ENCODE measurements around the gene CYP2F1. TPM values are rescaled to one million over a fixed set of nuclear protein-coding genes. Genes with fewer than 3 reads are reported as not detected.
"Not testable (repeated sequence)": the region's sequence is repeated elsewhere in the genome, so short reads cannot be mapped to it uniquely, and the experiment has no call there.

CYP2F1 gene
- total and polyA plus RNA-seq, 10 of the 15 experiments (the other 5 are each of a cell fraction or from before 2014, with no cell fraction given), result not detected

- no peak overlapping the region for H3K27ac ChIP-seq (ENCODE audit: control insufficient read depth, insufficient read depth)
- no peaks in the 10 kb centered on the region for H3K79me2 ChIP-seq (ENCODE audit: control insufficient read depth, insufficient read depth, low read length)
- in situ Hi-C loops (cut with MboI), result loop anchor here (10.0 kb wide), 1 partner anchor 495 kb away; no protein-coding TSS in a partner anchor
- WGBS (ENCODE audit: insufficient coverage, insufficient replicate concordance, low lambda C conversion rate, missing lambda C conversion rate), result 44% methylated on average over 2 of the region's 2 CpGs
- no peaks in the 10 kb centered on the region for H3K36me3 ChIP-seq (ENCODE audit: control insufficient read depth in 2 of 2, insufficient read depth in 2 of 2, low read length in 1 of 2)
- no TSS peak for BruUV-seq (replicated peaks)
- RAD21 ChIA-PET (ENCODE audit: unreplicated experiment), result no interaction called here
- intact Hi-C loops (cut with micrococcal nuclease; ENCODE audit: unreplicated experiment), result no loop called here
- POLR2A ChIA-PET, result no interaction called here
- H3K9ac ChIP-seq (ENCODE audit: control insufficient read depth, insufficient read depth, low read length), result no peak overlapping the region
- SMC1A ChIA-PET (ENCODE audit: uncharacterized antibody, unreplicated experiment), result no interaction called here
- no peaks in the 10 kb centered on the region for H3K9me3 ChIP-seq (replicated peaks; ENCODE audit: control insufficient read depth, insufficient read depth, low read length)
- no peaks in the 10 kb centered on the region for H4K20me1 ChIP-seq (ENCODE audit: control insufficient read depth, insufficient read depth)
- no peaks in the 10 kb centered on the region for H3K27me3 ChIP-seq (replicated peaks in 1 of 2; ENCODE audit: control insufficient read depth in 2 of 2, insufficient read depth in 2 of 2, low read length in 1 of 2)
- CTCF ChIA-PET, result no interaction called here
- no peak for DNase-seq (ENCODE audit: low read depth, low spot score)
- H2AFZ ChIP-seq (ENCODE audit: control insufficient read depth, low read depth, low read length), result no peak overlapping the region
- no peak for FAIRE-seq
- ATAC-seq, result no peak
- TF ChIP-seq RELA (IDR thresholded peaks at IDR 0.05; ENCODE audit: borderline replicate concordance, partially characterized antibody), result no peak
- no peak for TF ChIP-seq E2F8 (IDR thresholded peaks at IDR 0.05; ENCODE audit: low read depth, partially characterized antibody)
- no peak for TF ChIP-seq TBL1XR1 (IDR thresholded peaks at IDR 0.05; ENCODE audit: low read depth, low read length)
- TF ChIP-seq RBBP5 (conservative IDR thresholded peaks at IDR 0.05), result no peak
- TF ChIP-seq ZBED1 (IDR thresholded peaks at IDR 0.05; ENCODE audit: borderline replicate concordance), result no peak
- no peak for TF ChIP-seq SMARCA5 (IDR thresholded peaks at IDR 0.05)
- TF ChIP-seq ZBTB11 (CRISPR knock-in tag; IDR thresholded peaks at IDR 0.05), result no peak
- TF ChIP-seq EP300 (IDR thresholded peaks at IDR 0.05; ENCODE audit: borderline replicate concordance in 1 of 2, control insufficient read depth in 1 of 2, low read depth in 2 of 2, low read length in 2 of 2), result no peak
- H3K4me2 ChIP-seq (ENCODE audit: control insufficient read depth, insufficient read depth), result no peak overlapping the region
- H3K4me1 ChIP-seq (ENCODE audit: control insufficient read depth, insufficient read depth, low read length), result no peaks in the 10 kb centered on the region
- no peak overlapping the region for H3K4me3 ChIP-seq
Measured at GRCh38 chr19:41149831-41150230, 35.6 kb downstream of the CYP2F1 start.

GRCh38 chr19:41150986-41151385 lies 36.8 kb downstream of the CYP2F1 start:
- in situ Hi-C loops (cut with MboI), result loop anchor here (10.0 kb wide), 1 partner anchor 496 kb away; no protein-coding TSS in a partner anchor
- POLR2A ChIA-PET; H3K9me3 ChIP-seq (replicated peaks; ENCODE audit: control insufficient read depth, insufficient read depth, low read length); H3K4me3 ChIP-seq; H4K20me1 ChIP-seq (ENCODE audit: control insufficient read depth, insufficient read depth); DNase-seq (ENCODE audit: low read depth, low spot score); BruUV-seq (replicated peaks); H2AFZ ChIP-seq (ENCODE audit: control insufficient read depth, low read depth, low read length); FAIRE-seq; intact Hi-C loops (cut with micrococcal nuclease; ENCODE audit: unreplicated experiment); H3K27me3 ChIP-seq (replicated peaks in 1 of 2; ENCODE audit: control insufficient read depth in 2 of 2, insufficient read depth in 2 of 2, low read length in 1 of 2); H3K79me2 ChIP-seq (ENCODE audit: control insufficient read depth, insufficient read depth, low read length); H3K9ac ChIP-seq (ENCODE audit: control insufficient read depth, insufficient read depth, low read length); H3K4me2 ChIP-seq (ENCODE audit: control insufficient read depth, insufficient read depth); H3K36me3 ChIP-seq (ENCODE audit: control insufficient read depth in 2 of 2, insufficient read depth in 2 of 2, low read length in 1 of 2); SMC1A ChIA-PET (ENCODE audit: uncharacterized antibody, unreplicated experiment); ATAC-seq; RAD21 ChIA-PET (ENCODE audit: unreplicated experiment); H3K27ac ChIP-seq (ENCODE audit: control insufficient read depth, insufficient read depth); H3K4me1 ChIP-seq (ENCODE audit: control insufficient read depth, insufficient read depth, low read length); CTCF ChIA-PET: not testable (repeated sequence)
- WGBS (ENCODE audit: insufficient coverage, insufficient replicate concordance, low lambda C conversion rate, missing lambda C conversion rate), result 56% methylated on average over 7 of the region's 7 CpGs
